Measurements from ENCODE around the gene SAPCD2. TPM values are rescaled to one million over a fixed set of nuclear protein-coding genes. Genes with fewer than 3 reads are reported as not detected.

Gene SAPCD2
- total RNA-seq, 1 experiment from 2014 or later: 57.5 TPM

- no peak overlapping the region for H3K4me3 Mint-ChIP-seq (ENCODE audit: unreplicated experiment)
- Histone ChIP-seq H3K4me1 (no peaks in the 10 kb centered on the region), H3K4me3 (ENCODE audit: low read depth, low read length) (no peak overlapping the region), H3K9me3 (no peaks in the 10 kb centered on the region), H3K27me3 (replicated peaks; ENCODE audit: control insufficient read depth, insufficient read depth, low read length) (no peaks in the 10 kb centered on the region), H3K36me3 (ENCODE audit: control insufficient read depth, insufficient read depth, low read length) (peaks cover 14% of the 10 kb centered on the region)
- no peak overlapping the region for H3K27ac Mint-ChIP-seq (ENCODE audit: unreplicated experiment)
- TF ChIP-seq CTCF (IDR thresholded peaks at IDR 0.05; ENCODE audit: insufficient read depth in 1 of 2, low read depth in 1 of 2, low read length in 1 of 2, severe bottlenecking in 1 of 2, unreplicated experiment in 1 of 2): no peak
- POLR2A ChIA-PET: interaction anchor here (0.6 kb wide), 1 partner anchor 26 kb away, joined by 3 read pairs; no protein-coding TSS in a partner anchor
- DNase-seq: no peak
- H3K27me3 Mint-ChIP-seq (ENCODE audit: insufficient read depth, unreplicated experiment): no peaks in the 10 kb centered on the region
- peaks cover 18% of the 10 kb centered on the region for H3K36me3 Mint-ChIP-seq (ENCODE audit: insufficient read depth, unreplicated experiment)
- BruUV-seq (replicated peaks): no TSS peak
- H3K9me3 Mint-ChIP-seq (ENCODE audit: unreplicated experiment): no peaks in the 10 kb centered on the region
- intact Hi-C loops (cut with micrococcal nuclease; ENCODE audit: unreplicated experiment): no loop called here
- no peaks in the 10 kb centered on the region for H3K4me1 Mint-ChIP-seq (ENCODE audit: low read depth, unreplicated experiment)
- CTCF ChIA-PET: no interaction called here
Measured at GRCh38 chr9:137107312-137107921, 37.1 kb upstream of the SAPCD2 start.

GRCh38 chr9:137106662-137107250 lies 36.4 kb upstream of the SAPCD2 start:
- no TSS peak for BruUV-seq (replicated peaks)
- intact Hi-C loops (cut with micrococcal nuclease; ENCODE audit: unreplicated experiment): no loop called here
- no peak for TF ChIP-seq CTCF (IDR thresholded peaks at IDR 0.05; ENCODE audit: insufficient read depth in 1 of 2, low read depth in 1 of 2, low read length in 1 of 2, severe bottlenecking in 1 of 2, unreplicated experiment in 1 of 2)
- Histone ChIP-seq H3K4me1 (no peaks in the 10 kb centered on the region), H3K9me3 (no peaks in the 10 kb centered on the region), H3K4me3 (ENCODE audit: low read depth, low read length) (no peak overlapping the region), H3K27me3 (replicated peaks; ENCODE audit: control insufficient read depth, insufficient read depth, low read length) (no peaks in the 10 kb centered on the region), H3K36me3 (ENCODE audit: control insufficient read depth, insufficient read depth, low read length) (peaks cover 20% of the 10 kb centered on the region)
- H3K9me3 Mint-ChIP-seq (ENCODE audit: unreplicated experiment): no peaks in the 10 kb centered on the region
- peaks cover 18% of the 10 kb centered on the region for H3K36me3 Mint-ChIP-seq (ENCODE audit: insufficient read depth, unreplicated experiment)
- CTCF ChIA-PET: no interaction called here
- no peaks in the 10 kb centered on the region for H3K27me3 Mint-ChIP-seq (ENCODE audit: insufficient read depth, unreplicated experiment)
- no peaks in the 10 kb centered on the region for H3K4me1 Mint-ChIP-seq (ENCODE audit: low read depth, unreplicated experiment)
- DNase-seq: no peak
- POLR2A ChIA-PET: interaction anchor here (0.6 kb wide), 1 partner anchor 27 kb away, joined by 3 read pairs; no protein-coding TSS in a partner anchor
- no peak overlapping the region for H3K4me3 Mint-ChIP-seq (ENCODE audit: unreplicated experiment)
- H3K27ac Mint-ChIP-seq (ENCODE audit: unreplicated experiment): no peak overlapping the region

- intact Hi-C loops (cut with micrococcal nuclease; ENCODE audit: unreplicated experiment): no loop called here
- Mint-ChIP-seq H3K36me3 (ENCODE audit: insufficient read depth, unreplicated experiment) (peaks cover 18% of the 10 kb centered on the region), H3K27me3 (ENCODE audit: insufficient read depth, unreplicated experiment) (no peaks in the 10 kb centered on the region), H3K4me3 (ENCODE audit: unreplicated experiment) (no peak overlapping the region), H3K27ac (ENCODE audit: unreplicated experiment) (no peak overlapping the region), H3K4me1 (ENCODE audit: low read depth, unreplicated experiment) (no peaks in the 10 kb centered on the region), H3K9me3 (ENCODE audit: unreplicated experiment) (no peaks in the 10 kb centered on the region)
- no peaks in the 10 kb centered on the region for H3K4me1 ChIP-seq
- no peaks in the 10 kb centered on the region for H3K9me3 ChIP-seq
- BruUV-seq (replicated peaks): no TSS peak
- ChIA-PET CTCF (interaction anchor here (0.6 to 1.7 kb wide), 2 partner anchors 36 to 38 kb away, joined by 3 read pairs; partner anchors contain the start of gene SAPCD2), POLR2A (no interaction called here)
- H3K36me3 ChIP-seq (ENCODE audit: control insufficient read depth, insufficient read depth, low read length): peaks cover 24% of the 10 kb centered on the region
- no peak for TF ChIP-seq CTCF (IDR thresholded peaks at IDR 0.05; ENCODE audit: insufficient read depth in 1 of 2, low read depth in 1 of 2, low read length in 1 of 2, severe bottlenecking in 1 of 2, unreplicated experiment in 1 of 2)
- no peak for DNase-seq
- no peak overlapping the region for H3K4me3 ChIP-seq (ENCODE audit: low read depth, low read length)
- no peaks in the 10 kb centered on the region for H3K27me3 ChIP-seq (replicated peaks; ENCODE audit: control insufficient read depth, insufficient read depth, low read length)
Measured at GRCh38 chr9:137105814-137106661, 35.7 kb upstream of the SAPCD2 start.

All from Caco-2 (cell line).